ENCODE measurements around the gene TMEM185B. TPM values are rescaled to one million over a fixed set of nuclear protein-coding genes. Genes with fewer than 3 reads are reported as not detected.
A peak's percentile ranks its signal among the peaks of the same experiment; 100 is the strongest.

The TMEM185B gene
- total RNA-seq, 6 experiments from 2014 or later: 3.8 to 18.1 (median 10.6) TPM

- intact Hi-C loops (cut with DNase I): no loop called here
- H3K27me3 ChIP-seq: no peaks in the 10 kb centered on the region
- H3K4me3 ChIP-seq: no peak overlapping the region
- H3K4me1 ChIP-seq: no peaks in the 10 kb centered on the region
- H3K9me3 ChIP-seq: no peaks in the 10 kb centered on the region
- WGBS (ENCODE audit: insufficient coverage, low coverage, low lambda C conversion rate, missing lambda C conversion rate): 100% methylated on average over 2 of the region's 3 CpGs
- ATAC-seq (no peak), DNase-seq (no peak)
- no peak overlapping the region for H3K27ac ChIP-seq
- peaks cover 0 to 31% (median 2%) of the 10 kb centered on the region in 4 donors for H3K36me3 ChIP-seq
- TF ChIP-seq POLR2A (IDR thresholded peaks at IDR 0.05): no peak
- no peak for TF ChIP-seq CTCF (IDR thresholded peaks at IDR 0.05)
Measured at GRCh38 chr2:120179396-120179795, 43.8 kb downstream of the TMEM185B start.

DNA sequence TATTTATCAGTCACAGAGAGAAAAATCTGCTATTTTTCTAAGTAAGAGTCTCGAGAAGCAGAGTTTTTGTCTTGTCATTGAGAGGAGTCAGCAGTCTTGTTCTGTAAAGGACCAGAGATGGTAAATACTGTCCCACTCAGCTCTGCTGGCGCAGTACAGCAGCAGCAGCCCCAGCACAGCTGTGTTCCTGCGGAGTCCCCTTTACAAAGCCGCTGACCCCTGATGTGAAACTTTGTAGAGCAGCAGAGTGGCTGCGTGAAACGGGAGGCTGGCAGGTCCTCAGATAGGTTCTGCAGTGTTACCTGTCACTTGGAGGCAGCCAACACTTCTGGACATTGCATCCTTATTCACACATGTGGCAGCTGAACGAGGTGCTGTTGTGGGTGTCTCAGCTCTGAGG, 45.2 kb downstream of the TMEM185B start:
- H3K4me1 ChIP-seq: no peaks in the 10 kb centered on the region
- no peaks in the 10 kb centered on the region for H3K27me3 ChIP-seq
- WGBS (ENCODE audit: insufficient coverage, low coverage, low lambda C conversion rate, missing lambda C conversion rate): 90% methylated on average over 4 of the region's 7 CpGs
- peaks cover 0 to 31% (median 2%) of the 10 kb centered on the region in 4 donors for H3K36me3 ChIP-seq
- no peak for ATAC-seq
- H3K4me3 ChIP-seq: no peak overlapping the region
- no peaks in the 10 kb centered on the region for H3K9me3 ChIP-seq
- H3K27ac ChIP-seq: no peak overlapping the region
- no peak for DNase-seq
- intact Hi-C loops (cut with DNase I): no loop called here
- TF ChIP-seq CTCF (IDR thresholded peaks at IDR 0.05): no peak
- TF ChIP-seq POLR2A (IDR thresholded peaks at IDR 0.05): no peak

GRCh38 chr2:120177001-120177621, 46.1 kb downstream of the TMEM185B start:
- Histone ChIP-seq H3K9me3 (no peaks in the 10 kb centered on the region), H3K36me3 (peaks cover 0 to 31% (median 2%) of the 10 kb centered on the region in 4 donors), H3K4me1 (no peaks in the 10 kb centered on the region), H3K27ac (no peak overlapping the region), H3K4me3 (peak overlapping the region in 2 of 3 donors; percentile 1 to 15), H3K27me3 (no peaks in the 10 kb centered on the region)
- ATAC-seq (peak; percentile 64 to 83 (median 80)), DNase-seq (peak in 2 of 3 donors; percentile 48 to 69)
- intact Hi-C loops (cut with DNase I): no loop called here
- 52% methylated on average over 15 of the region's 15 CpGs for WGBS (ENCODE audit: insufficient coverage, low coverage, low lambda C conversion rate, missing lambda C conversion rate)
- TF ChIP-seq CTCF (IDR thresholded peaks at IDR 0.05) (peak in 2 of 4 donors; percentile 17 to 19), POLR2A (IDR thresholded peaks at IDR 0.05) (peak; percentile 25)

DNA sequence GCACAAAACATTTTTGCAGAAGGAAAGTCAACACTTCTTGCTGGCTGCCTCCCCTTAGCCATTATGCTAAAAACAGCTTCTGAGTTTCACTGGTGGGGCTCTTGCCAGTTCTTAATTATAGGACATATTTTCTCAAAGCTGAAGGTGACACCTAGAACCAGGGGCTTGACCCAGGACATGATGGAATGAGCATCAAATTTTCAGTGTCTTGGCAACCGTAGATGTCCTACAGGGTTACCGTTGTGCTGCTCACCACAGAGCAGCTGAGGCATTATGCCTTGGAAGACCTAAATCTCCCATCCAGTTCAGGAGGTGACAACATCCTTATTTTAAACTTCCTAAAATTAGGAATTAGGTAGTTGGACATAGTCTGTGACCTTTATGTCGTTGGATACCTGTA, 46.7 kb downstream of the TMEM185B start:
- WGBS (ENCODE audit: insufficient coverage, low coverage, low lambda C conversion rate, missing lambda C conversion rate): 36% methylated on average over 3 of the region's 3 CpGs
- no peak overlapping the region for H3K4me3 ChIP-seq
- intact Hi-C loops (cut with DNase I): no loop called here

More for the DNA sequence above, 46.7 kb downstream of the TMEM185B start:
- ATAC-seq: no peak
- no peaks in the 10 kb centered on the region for H3K4me1 ChIP-seq
- peaks cover 0 to 31% (median 2%) of the 10 kb centered on the region in 4 donors for H3K36me3 ChIP-seq
- DNase-seq: no peak
- no peaks in the 10 kb centered on the region for H3K9me3 ChIP-seq
- H3K27me3 ChIP-seq: no peaks in the 10 kb centered on the region
- H3K27ac ChIP-seq: no peak overlapping the region
- TF ChIP-seq CTCF (IDR thresholded peaks at IDR 0.05) (no peak), POLR2A (IDR thresholded peaks at IDR 0.05) (no peak)

Measured in right lobe of liver (tissue), 6 donors.